Measurements from ENCODE around the gene TERT. TPM values are rescaled to one million over a fixed set of nuclear protein-coding genes. Genes with fewer than 3 reads are reported as not detected.

TERT gene
- total and polyA plus RNA-seq, 2 of the 13 experiments (the other 11 are each of a cell fraction or from before 2014, with no cell fraction given): 4.3 to 5.9 TPM

- TF ChIP-seq, protein P1, sequence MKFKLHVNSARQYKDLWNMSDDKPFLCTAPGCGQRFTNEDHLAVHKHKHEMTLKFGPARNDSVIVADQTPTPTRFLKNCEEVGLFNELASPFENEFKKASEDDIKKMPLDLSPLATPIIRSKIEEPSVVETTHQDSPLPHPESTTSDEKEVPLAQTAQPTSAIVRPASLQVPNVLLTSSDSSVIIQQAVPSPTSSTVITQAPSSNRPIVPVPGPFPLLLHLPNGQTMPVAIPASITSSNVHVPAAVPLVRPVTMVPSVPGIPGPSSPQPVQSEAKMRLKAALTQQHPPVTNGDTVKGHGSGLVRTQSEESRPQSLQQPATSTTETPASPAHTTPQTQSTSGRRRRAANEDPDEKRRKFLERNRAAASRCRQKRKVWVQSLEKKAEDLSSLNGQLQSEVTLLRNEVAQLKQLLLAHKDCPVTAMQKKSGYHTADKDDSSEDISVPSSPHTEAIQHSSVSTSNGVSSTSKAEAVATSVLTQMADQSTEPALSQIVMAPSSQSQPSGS (CRISPR knock-in tag; IDR thresholded peaks at IDR 0.05): peak; percentile 70; the same call in 1 of the 2 replicates
- TF ChIP-seq RELA (CRISPR knock-in tag; IDR thresholded peaks at IDR 0.05) (no peak), GATA4 (IDR thresholded peaks at IDR 0.05; ENCODE audit: borderline replicate concordance, low read depth) (no peak), MTA1 (CRISPR knock-in tag; IDR thresholded peaks at IDR 0.05; ENCODE audit: borderline replicate concordance) (peak; percentile 70; the same call in 1 of the 2 replicates), CREB3 (CRISPR knock-in tag; IDR thresholded peaks at IDR 0.05) (peak; percentile 94), TARDBP (CRISPR knock-in tag; IDR thresholded peaks at IDR 0.05) (no peak), FOSL2 (CRISPR knock-in tag; IDR thresholded peaks at IDR 0.05) (peak; percentile 41), ELF4 (CRISPR knock-in tag; IDR thresholded peaks at IDR 0.05; ENCODE audit: borderline replicate concordance) (no peak), AFF4 (CRISPR knock-in tag; IDR thresholded peaks at IDR 0.05) (no peak), FOXM1 (CRISPR knock-in tag; IDR thresholded peaks at IDR 0.05) (0 out of 2 replicates have a peak, but pooled peaks have one; percentile 47), JUND (CRISPR knock-in tag; IDR thresholded peaks at IDR 0.05) (no peak)
- TF ChIP-seq, protein P2, sequence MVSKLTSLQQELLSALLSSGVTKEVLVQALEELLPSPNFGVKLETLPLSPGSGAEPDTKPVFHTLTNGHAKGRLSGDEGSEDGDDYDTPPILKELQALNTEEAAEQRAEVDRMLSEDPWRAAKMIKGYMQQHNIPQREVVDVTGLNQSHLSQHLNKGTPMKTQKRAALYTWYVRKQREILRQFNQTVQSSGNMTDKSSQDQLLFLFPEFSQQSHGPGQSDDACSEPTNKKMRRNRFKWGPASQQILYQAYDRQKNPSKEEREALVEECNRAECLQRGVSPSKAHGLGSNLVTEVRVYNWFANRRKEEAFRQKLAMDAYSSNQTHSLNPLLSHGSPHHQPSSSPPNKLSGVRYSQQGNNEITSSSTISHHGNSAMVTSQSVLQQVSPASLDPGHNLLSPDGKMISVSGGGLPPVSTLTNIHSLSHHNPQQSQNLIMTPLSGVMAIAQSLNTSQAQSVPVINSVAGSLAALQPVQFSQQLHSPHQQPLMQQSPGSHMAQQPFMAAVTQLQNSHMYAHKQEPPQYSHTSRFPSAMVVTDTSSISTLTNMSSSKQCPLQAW (CRISPR knock-in tag; IDR thresholded peaks at IDR 0.05): no peak
- TF ChIP-seq, protein P3, sequence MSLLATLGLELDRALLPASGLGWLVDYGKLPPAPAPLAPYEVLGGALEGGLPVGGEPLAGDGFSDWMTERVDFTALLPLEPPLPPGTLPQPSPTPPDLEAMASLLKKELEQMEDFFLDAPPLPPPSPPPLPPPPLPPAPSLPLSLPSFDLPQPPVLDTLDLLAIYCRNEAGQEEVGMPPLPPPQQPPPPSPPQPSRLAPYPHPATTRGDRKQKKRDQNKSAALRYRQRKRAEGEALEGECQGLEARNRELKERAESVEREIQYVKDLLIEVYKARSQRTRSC (CRISPR knock-in tag; IDR thresholded peaks at IDR 0.05; ENCODE audit: low read depth): 0 out of 2 replicates have a peak, but pooled peaks have one; percentile 43
- TF ChIP-seq, protein P4, sequence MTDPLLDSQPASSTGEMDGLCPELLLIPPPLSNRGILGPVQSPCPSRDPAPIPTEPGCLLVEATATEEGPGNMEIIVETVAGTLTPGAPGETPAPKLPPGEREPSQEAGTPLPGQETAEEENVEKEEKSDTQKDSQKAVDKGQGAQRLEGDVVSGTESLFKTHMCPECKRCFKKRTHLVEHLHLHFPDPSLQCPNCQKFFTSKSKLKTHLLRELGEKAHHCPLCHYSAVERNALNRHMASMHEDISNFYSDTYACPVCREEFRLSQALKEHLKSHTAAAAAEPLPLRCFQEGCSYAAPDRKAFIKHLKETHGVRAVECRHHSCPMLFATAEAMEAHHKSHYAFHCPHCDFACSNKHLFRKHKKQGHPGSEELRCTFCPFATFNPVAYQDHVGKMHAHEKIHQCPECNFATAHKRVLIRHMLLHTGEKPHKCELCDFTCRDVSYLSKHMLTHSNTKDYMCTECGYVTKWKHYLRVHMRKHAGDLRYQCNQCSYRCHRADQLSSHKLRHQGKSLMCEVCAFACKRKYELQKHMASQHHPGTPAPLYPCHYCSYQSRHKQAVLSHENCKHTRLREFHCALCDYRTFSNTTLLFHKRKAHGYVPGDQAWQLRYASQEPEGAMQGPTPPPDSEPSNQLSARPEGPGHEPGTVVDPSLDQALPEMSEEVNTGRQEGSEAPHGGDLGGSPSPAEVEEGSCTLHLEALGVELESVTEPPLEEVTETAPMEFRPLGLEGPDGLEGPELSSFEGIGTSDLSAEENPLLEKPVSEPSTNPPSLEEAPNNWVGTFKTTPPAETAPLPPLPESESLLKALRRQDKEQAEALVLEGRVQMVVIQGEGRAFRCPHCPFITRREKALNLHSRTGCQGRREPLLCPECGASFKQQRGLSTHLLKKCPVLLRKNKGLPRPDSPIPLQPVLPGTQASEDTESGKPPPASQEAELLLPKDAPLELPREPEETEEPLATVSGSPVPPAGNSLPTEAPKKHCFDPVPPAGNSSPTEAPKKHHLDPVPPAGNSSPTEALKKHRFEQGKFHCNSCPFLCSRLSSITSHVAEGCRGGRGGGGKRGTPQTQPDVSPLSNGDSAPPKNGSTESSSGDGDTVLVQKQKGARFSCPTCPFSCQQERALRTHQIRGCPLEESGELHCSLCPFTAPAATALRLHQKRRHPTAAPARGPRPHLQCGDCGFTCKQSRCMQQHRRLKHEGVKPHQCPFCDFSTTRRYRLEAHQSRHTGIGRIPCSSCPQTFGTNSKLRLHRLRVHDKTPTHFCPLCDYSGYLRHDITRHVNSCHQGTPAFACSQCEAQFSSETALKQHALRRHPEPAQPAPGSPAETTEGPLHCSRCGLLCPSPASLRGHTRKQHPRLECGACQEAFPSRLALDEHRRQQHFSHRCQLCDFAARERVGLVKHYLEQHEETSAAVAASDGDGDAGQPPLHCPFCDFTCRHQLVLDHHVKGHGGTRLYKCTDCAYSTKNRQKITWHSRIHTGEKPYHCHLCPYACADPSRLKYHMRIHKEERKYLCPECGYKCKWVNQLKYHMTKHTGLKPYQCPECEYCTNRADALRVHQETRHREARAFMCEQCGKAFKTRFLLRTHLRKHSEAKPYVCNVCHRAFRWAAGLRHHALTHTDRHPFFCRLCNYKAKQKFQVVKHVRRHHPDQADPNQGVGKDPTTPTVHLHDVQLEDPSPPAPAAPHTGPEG (CRISPR knock-in tag; IDR thresholded peaks at IDR 0.05): peak; percentile 81
These were observed 48.0 kb downstream of the TERT start (continued) for GRCh38 chr5:1246711-1247431.

All from HepG2 (cell line).